ENCODE measurements around the gene CCDC85B.

The CCDC85B gene

GRCh38 chr11:65869643-65870306 is 20.7 kb upstream of the CCDC85B start:
- no peak for DNase-seq (ENCODE audit: low spot score)

- no peak for DNase-seq (ENCODE audit: low spot score)
These were observed 20.2 kb upstream of the CCDC85B start for GRCh38 chr11:65870307-65870658.

DNA sequence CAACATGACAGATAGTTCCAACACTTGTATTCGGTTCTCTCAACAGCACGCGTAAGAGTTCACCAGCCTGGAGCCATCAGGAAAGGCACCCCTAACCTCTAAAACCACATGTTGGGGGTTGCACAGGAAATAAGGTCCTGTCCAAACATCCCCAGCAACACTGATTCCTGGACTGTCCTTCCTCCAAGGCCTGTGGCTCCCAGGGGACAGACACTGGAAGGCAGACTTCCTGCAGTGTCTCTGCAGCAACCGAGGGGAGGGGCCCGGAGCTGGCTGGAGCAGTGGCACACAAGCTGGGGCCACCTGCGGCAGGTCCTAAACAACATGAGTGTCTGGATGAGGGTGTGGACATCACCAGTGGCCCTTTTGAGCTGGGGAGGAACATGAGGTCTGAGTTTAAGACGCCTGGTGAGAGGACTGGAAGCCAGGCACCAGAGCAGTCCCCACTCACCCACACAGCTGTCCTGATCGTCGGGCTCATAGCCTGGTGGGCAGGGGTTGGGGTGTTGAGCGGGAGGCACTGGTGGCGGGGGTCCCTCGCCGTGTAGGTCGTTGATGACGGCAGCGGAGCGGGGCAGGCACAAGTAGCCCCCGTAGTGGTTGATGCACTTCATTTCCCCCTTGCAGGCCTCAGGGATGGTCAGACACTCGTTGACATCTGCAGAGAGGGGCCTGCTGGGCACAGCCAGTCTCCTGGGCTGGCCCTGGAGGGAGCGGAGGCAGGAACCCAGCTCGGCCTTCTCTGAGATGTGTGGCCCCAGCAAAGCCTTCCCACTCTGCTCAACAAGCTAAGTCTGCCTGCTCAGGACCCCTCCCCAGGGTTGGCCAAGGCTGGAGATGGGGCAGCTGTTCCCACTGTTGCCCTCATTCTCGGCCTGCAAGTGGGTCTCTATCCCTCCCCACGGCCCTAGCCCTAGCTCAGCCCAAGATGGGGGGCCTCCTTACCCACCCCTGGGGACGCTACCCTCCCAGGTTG is 19.5 kb upstream of the CCDC85B start:
- no peak for DNase-seq (ENCODE audit: low spot score)

DNA sequence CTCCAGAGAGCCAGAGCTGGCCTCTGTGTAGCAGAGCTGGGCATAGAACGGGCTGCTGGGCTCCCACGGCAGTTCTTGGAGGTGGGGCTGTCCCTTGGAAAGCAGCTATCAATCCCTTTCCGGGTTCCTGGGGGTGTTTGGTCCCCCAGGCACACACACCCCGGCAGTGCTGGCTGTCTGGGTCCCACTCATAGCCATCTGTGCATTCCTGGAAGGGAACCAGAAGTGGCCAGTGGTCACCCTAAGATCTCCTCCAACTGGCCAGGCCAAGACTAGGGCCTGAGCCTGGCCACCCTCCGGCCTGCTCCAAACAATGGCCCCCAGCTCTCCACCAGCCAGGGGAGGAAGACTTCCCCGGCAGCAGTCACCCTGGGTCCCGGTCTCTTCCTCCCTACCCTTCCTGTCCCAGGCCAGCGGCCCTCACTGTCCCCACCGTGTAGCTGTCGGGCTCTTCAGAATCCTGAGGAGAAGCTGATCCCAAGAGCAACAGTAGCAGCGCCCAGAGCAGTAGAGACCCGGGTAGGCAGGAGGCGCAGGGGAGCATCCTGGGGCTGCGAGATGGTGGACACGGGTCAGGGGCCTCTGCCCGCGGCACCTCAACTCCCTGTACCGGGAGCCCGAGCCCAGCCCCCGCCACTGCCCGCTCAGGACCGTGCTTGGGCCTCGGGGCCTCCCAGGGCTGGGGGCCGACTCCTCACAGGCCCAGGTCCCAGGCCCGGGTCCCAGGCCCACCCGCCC is 18.5 kb upstream of the CCDC85B start:
- no peak for DNase-seq (ENCODE audit: low spot score)

GRCh38 chr11:65872586-65873317 is 17.7 kb upstream of the CCDC85B start, which contains the start of gene EFEMP2:
EFEMP2 (minus strand) TSS chr11:65872800; CDS start chr11:65872354, 446 bp downstream.
- DNase-seq (ENCODE audit: low spot score): no peak

DNA sequence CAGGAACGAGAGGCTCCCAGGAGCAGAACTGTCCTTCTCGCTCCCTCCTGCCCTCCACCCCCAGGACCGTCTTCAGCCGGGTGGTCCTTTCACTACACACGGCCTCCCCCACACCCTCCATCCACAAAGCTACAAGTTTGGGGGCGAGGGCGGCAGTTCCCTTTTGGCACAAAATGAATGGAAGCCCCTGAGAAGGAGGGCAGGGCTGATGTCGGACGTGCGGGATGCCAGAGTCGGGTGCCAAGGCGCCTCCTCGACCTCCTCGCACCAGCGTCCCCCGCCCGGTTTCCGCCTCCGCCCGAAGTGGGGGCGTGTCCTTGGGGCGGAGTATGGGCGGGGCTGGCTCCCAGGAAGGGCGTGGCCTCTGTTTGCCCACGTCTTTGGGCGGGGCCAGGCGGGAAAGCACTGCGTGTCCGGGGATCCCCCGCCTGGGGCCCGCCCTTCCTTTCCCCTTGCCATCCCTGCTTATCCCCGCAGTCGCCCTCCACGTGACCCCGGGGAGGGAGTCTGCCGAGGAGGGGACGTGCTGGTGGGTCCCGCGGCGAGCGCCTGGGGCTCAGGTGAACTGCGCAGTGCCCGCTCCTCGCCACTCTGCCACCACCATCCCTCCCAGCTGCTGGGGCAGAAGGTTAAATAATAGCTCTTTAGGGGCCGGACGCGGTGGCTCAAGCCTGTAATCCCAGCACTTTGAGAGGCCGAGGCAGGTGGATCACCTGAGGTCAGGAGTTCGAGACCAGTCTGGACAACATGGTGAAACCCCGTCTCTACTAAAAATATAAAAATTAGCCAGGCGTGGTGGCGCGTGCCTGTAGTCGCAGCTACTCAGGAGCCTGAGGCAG is 16.9 kb upstream of the CCDC85B start:
- DNase-seq (ENCODE audit: low spot score): peak; percentile 88

DNA sequence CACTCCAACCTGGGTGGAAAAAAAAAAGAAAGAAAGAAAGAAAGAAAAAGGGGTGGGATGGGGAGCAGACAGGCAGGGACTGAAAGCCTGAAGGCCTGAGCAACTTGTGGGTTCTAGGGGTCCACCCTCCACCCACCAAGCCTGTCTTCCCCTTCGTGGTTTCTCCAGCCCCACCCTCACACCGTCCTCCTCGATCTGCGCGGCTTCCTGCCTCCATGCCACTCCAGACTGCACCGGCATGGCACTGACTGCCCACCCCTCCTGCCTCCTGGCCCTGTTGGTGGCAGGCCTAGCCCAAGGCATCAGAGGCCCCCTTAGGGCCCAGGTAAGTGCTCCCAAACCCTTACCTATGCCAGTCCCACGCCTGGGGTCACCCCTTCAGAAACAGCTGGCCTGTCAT is 10.9 kb upstream of the CCDC85B start, which contains the start of gene CTSW:
TSS of gene CTSW (plus strand) at position 221 of the 400 bp plus-strand sequence. CDS start at position 239, 18 bp downstream.
- DNase-seq (ENCODE audit: low spot score): no peak

DNA sequence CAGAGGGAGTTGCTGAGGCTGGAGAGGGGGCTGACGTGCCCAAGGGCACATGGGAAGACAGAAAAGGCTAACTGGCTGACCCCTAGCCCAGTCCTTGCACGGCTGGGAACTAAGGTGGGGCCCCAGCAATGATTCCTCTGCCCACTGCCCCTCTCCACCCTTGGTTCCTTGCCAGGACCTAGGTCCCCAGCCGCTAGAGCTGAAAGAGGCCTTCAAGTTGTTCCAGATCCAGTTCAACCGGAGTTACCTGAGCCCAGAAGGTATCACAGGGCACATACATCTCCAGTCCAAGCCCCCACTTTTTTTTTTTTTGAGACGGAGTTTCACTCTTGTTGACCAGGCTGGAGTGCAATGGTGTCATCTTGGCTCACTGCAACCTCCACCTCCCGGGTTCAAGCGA is 10.4 kb upstream of the CCDC85B start:
- no peak for DNase-seq (ENCODE audit: low spot score)

DNA sequence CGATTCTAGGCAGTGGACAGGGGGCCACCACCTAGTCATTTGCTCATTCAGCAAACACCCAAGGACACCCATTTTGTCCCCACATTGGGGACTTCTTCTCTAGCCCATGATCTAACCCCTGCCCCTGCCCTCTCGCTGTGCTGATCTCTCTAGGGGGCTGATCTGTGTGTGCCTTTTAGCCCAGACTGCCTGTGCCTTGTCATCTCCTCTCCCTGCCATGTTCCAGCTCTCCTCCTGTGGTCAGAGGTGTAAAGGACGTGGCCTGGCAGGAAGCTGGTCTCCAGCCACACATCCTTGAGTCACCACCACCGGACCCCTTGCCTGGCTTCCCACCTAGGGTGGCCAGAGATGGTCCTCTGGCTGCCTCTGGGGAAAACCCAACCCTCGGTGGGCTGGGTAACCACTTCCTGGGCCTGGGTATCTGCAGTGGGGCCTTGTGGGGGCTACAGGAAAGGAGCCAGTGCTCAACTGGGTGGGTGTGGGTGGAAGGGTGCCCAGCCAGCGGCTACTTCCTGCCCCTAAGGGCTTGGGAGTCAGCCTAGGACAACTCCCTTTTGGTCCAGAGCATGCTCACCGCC is 9.5 kb upstream of the CCDC85B start:
- no peak for DNase-seq (ENCODE audit: low spot score)

GRCh38 chr11:65882120-65883057 is 8.1 kb upstream of the CCDC85B start:
- DNase-seq (ENCODE audit: low spot score): no peak

GRCh38 chr11:65883058-65883761 is 7.3 kb upstream of the CCDC85B start:
- DNase-seq (ENCODE audit: low spot score): no peak

- no peak for DNase-seq (ENCODE audit: low spot score)
These were observed 6.4 kb upstream of the CCDC85B start for GRCh38 chr11:65883786-65884715.

DNA sequence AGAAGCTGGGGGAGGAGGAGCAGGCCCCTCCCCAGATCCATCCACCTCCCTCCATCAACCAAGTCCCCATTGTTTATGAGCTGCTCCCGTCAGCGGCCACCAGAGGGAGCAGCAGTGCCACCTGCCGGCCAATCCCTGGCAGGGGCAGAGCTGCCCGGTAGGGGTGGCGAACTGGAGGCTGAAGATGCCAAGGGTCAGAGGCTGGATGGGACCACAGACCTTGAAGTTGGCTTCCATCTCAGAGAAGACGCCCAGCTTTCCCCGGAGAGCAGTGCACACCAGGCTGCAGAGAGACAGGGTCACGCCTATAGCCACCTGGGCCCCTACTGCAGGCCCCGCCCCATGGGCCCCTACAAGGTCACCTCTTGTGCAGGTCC is 5.8 kb upstream of the CCDC85B start:
- peak; percentile 79 for DNase-seq (ENCODE audit: low spot score)

DNA sequence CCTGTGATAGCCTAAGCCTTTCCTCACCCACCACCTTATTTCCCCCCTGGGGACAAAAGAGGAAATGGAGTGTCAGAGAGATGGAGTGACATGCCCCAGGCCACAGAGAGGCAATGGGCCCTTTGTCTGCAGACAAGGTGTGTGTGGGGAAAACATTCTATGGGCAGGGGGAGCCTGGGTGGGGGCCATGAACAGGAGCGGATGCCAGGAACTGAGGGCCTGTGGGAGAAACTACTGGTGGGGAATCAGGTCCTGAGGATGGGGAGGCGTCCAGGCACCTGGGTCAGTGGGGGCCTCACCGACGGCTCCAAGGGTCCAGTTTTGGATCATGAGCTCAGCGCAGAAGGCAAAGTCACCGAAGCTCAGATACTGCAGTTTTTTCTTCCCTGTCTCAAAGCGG is 5.2 kb upstream of the CCDC85B start:
- DNase-seq (ENCODE audit: low spot score): no peak

GRCh38 chr11:65885808-65886536 is 4.5 kb upstream of the CCDC85B start:
- no peak for DNase-seq (ENCODE audit: low spot score)

DNA sequence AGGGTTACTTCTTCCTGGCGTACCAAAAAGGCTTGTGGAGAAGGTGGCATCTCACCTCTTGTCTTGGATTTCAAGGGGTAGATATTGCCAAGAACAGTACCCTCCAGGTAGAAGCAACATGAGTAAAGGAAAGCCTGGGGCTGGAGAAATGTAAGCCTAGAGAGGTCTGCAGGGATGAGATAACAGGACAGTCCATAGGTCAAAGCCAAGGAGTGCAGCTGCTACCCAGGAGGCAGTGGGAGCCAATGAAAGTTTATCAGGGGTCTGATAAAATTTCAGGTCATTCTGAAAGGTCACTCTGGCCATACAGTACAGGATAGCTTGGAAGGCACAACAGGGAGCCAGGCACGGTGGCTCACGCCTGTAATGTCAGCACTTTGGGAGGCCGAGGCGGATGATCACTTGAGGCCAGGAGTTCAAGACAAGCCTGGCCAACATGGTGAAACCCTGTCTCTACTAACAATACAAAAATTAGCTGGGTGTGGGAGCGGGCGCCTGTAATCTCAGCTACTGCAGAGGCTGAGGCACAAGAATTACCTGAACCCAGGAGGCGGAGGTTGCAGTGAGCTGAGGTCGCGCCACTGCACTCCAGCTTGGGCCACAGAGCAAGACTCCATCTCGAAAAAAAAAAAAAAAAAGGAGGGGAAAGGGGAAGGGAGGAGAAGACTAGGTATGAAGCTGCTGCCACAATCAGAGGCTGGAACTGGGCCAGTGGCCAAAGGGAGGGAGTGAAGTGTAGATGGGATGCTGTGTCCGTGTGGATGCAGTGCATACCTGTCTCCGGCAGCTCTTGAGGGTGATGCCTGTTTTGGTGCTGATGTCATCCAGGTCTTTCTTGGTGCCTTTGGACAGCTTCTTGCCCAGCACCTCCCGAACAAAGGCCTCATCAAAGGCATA is 3.4 kb upstream of the CCDC85B start:
- no peak for DNase-seq (ENCODE audit: low spot score)
